Measurements from ENCODE around the gene APEX1.

GRCh38 chr14:20409226-20409625 lies 45.8 kb upstream of the APEX1 start:
- TF ChIP-seq NFYB (CRISPR knock-in tag; conservative IDR thresholded peaks at IDR 0.05; ENCODE audit: low read depth) (no peak), ZNF512 (CRISPR knock-in tag; IDR thresholded peaks at IDR 0.05; ENCODE audit: borderline replicate concordance) (no peak), CTCF (IDR thresholded peaks at IDR 0.05) (no peak), ZNF138 (CRISPR knock-in tag; conservative IDR thresholded peaks at IDR 0.05) (no peak)
- TF ChIP-seq, protein P1, sequence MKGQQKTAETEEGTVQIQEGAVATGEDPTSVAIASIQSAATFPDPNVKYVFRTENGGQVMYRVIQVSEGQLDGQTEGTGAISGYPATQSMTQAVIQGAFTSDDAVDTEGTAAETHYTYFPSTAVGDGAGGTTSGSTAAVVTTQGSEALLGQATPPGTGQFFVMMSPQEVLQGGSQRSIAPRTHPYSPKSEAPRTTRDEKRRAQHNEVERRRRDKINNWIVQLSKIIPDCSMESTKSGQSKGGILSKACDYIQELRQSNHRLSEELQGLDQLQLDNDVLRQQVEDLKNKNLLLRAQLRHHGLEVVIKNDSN (CRISPR knock-in tag; IDR thresholded peaks at IDR 0.05): no peak
- TF ChIP-seq, protein P2, sequence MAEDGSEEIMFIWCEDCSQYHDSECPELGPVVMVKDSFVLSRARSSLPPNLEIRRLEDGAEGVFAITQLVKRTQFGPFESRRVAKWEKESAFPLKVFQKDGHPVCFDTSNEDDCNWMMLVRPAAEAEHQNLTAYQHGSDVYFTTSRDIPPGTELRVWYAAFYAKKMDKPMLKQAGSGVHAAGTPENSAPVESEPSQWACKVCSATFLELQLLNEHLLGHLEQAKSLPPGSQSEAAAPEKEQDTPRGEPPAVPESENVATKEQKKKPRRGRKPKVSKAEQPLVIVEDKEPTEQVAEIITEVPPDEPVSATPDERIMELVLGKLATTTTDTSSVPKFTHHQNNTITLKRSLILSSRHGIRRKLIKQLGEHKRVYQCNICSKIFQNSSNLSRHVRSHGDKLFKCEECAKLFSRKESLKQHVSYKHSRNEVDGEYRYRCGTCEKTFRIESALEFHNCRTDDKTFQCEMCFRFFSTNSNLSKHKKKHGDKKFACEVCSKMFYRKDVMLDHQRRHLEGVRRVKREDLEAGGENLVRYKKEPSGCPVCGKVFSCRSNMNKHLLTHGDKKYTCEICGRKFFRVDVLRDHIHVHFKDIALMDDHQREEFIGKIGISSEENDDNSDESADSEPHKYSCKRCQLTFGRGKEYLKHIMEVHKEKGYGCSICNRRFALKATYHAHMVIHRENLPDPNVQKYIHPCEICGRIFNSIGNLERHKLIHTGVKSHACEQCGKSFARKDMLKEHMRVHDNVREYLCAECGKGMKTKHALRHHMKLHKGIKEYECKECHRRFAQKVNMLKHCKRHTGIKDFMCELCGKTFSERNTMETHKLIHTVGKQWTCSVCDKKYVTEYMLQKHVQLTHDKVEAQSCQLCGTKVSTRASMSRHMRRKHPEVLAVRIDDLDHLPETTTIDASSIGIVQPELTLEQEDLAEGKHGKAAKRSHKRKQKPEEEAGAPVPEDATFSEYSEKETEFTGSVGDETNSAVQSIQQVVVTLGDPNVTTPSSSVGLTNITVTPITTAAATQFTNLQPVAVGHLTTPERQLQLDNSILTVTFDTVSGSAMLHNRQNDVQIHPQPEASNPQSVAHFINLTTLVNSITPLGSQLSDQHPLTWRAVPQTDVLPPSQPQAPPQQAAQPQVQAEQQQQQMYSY (CRISPR knock-in tag; IDR thresholded peaks at IDR 0.05): no peak
- TF ChIP-seq, protein P3, sequence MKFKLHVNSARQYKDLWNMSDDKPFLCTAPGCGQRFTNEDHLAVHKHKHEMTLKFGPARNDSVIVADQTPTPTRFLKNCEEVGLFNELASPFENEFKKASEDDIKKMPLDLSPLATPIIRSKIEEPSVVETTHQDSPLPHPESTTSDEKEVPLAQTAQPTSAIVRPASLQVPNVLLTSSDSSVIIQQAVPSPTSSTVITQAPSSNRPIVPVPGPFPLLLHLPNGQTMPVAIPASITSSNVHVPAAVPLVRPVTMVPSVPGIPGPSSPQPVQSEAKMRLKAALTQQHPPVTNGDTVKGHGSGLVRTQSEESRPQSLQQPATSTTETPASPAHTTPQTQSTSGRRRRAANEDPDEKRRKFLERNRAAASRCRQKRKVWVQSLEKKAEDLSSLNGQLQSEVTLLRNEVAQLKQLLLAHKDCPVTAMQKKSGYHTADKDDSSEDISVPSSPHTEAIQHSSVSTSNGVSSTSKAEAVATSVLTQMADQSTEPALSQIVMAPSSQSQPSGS (CRISPR knock-in tag; IDR thresholded peaks at IDR 0.05; ENCODE audit: borderline replicate concordance, low read depth): no peak
